Activated CD4-positive, alpha-beta T cell treated with anti-CD3 and anti-CD28 coated beads for 48 hours (primary cell): ENCODE results near the gene FFAR4.

Experiments
- DNase-seq: peaks from one replicate; pipeline ENCODE4 v3.0.0-alpha.2; 2020

Gene FFAR4

GRCh38 chr10:93601146-93601773, 34.8 kb downstream of the FFAR4 start, which contains the start of gene RBP4:
Gene RBP4 (minus strand): TSS chr10:93601235. CDS start chr10:93601028, 207 bp downstream.
- DNase-seq = no peak

- DNase-seq = no peak
Observed at GRCh38 chr10:93601774-93602162, 35.3 kb downstream of the FFAR4 start.

GRCh38 chr10:93603023-93603422, 36.6 kb downstream of the FFAR4 start:
- no peak for DNase-seq

- no peak for DNase-seq
Observed at GRCh38 chr10:93604146-93604545, 37.7 kb downstream of the FFAR4 start.

- no peak for DNase-seq
Observed at GRCh38 chr10:93608421-93608820, 42.0 kb downstream of the FFAR4 start.

- no peak for DNase-seq
Observed at GRCh38 chr10:93612311-93612710, 45.8 kb downstream of the FFAR4 start, which contains the start of gene PDE6C. Gene PDE6C (plus strand): TSS chr10:93612537. CDS start chr10:93612726, 189 bp downstream.

GRCh38 chr10:93613126-93613525, 46.7 kb downstream of the FFAR4 start:
- no peak for DNase-seq

- DNase-seq = no peak
Observed at GRCh38 chr10:93614101-93614825, 47.8 kb downstream of the FFAR4 start.

- DNase-seq = no peak
Observed at GRCh38 chr10:93615576-93616235, 49.2 kb downstream of the FFAR4 start.

GRCh38 chr10:93620925-93621324, 54.5 kb downstream of the FFAR4 start:
- no peak for DNase-seq

GRCh38 chr10:93622942-93623341, 56.5 kb downstream of the FFAR4 start:
- DNase-seq = no peak

GRCh38 chr10:93628858-93629257, 62.4 kb downstream of the FFAR4 start:
- no peak for DNase-seq

- DNase-seq = no peak
Observed at GRCh38 chr10:93629647-93630305, 63.3 kb downstream of the FFAR4 start.

- DNase-seq = no peak
Observed at GRCh38 chr10:93630625-93631557, 64.4 kb downstream of the FFAR4 start.
